Daoy (cell line): Measurements from ENCODE around the gene C1orf141. TPM values are rescaled to one million over a fixed set of nuclear protein-coding genes. Genes with fewer than 3 reads are reported as not detected.
"Not testable (repeated sequence)": the region's sequence is repeated elsewhere in the genome, so short reads cannot be mapped to it uniquely, and the experiment has no call there.

Experiments used
- DNase-seq: peaks from one replicate; pipeline ENCODE4 v3.0.0-alpha.2; 2015; ENCODE audit warnings: low read depth
- total RNA-seq: library from RNA; depleted of rRNA; stranded (reverse); fragments of >200 nt; shearing (Covaris generic); gene quantifications from 2 replicates; pipeline ENCODE4 v1.2.3, GENCODE V29; 2014; rRNA removed

C1orf141 gene
- not detected in 2 replicates for total RNA-seq

- DNase-seq, result no peak
Observed at GRCh38 chr1:67134695-67135094, at the start of gene C1orf141. Gene C1orf141, minus strand, starts transcription at chr1:67134970. Its CDS starts 7,730 bp downstream, at chr1:67127240.

GRCh38 chr1:67175530-67176087, 40.8 kb upstream of the C1orf141 start:
- DNase-seq, result no peak

DNA sequence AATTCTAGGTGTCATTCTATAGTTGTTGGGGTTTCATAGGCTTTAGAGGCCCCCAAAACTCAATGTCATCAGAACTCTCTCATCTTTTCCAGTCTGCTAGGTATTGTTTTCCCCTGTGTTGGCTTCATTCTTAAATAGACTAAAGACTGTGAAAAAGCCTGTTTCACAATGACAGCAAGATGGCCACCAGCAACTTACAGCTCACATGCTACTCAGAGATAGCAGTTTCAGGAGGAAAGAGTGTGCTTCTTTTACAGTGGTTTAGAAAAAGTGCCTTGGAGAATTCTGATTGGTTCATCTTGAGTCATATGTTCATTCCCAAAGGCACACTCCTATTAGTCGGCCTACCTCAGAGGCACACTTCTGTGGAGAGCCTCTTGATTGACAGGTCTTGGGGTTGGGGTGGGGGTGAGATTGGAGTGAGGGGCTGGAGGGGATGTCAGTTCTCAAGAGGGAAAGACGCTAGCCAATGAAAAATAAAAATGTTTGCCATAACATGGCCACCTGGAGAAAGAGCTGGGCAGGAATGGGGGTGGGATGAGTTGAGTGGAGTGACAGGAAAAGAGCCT, 40.0 kb upstream of the C1orf141 start:
- DNase-seq, result no peak

DNA sequence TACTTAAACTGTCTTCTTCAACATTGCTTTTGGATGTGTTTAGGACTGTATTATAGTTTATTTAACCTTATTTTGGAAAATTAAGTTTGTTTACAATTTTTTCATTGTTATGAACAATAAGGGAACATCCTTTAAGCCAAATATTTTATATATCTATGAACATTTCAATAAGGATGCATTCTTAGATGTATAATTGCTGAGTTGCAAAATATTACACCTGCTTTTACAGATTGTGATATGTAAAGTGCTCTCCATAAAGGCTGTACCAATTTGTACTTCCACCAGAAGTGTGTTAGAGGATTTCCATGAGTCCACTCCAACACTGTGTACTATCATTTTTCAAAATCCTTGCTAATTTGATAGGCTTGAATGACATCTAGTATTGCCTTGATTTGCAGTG, 39.2 kb upstream of the C1orf141 start:
- DNase-seq, result no peak

DNA sequence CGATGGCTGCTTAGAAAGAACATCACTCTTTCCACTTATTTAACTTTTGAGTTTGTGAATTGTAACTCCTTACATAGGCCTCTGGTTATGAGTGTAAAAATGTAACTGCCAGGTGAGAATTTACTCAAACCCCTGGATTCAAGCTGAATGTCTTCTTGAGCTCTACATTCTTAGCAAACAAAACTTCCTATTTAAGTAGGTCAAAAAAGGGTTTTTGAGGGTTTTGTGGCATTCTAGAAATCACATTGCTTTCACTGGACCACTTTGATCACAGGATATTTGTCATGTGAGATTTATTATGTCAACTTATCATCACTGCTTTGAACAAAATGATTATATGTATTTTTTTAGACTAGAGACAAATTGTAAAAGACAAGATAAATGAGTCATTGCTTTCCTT, 37.2 kb upstream of the C1orf141 start:
- DNase-seq, result no peak

- DNase-seq, result no peak
Observed at GRCh38 chr1:67171574-67171955, 36.8 kb upstream of the C1orf141 start.

- no peak for DNase-seq
Observed at GRCh38 chr1:67170751-67171573, 36.2 kb upstream of the C1orf141 start.

DNA sequence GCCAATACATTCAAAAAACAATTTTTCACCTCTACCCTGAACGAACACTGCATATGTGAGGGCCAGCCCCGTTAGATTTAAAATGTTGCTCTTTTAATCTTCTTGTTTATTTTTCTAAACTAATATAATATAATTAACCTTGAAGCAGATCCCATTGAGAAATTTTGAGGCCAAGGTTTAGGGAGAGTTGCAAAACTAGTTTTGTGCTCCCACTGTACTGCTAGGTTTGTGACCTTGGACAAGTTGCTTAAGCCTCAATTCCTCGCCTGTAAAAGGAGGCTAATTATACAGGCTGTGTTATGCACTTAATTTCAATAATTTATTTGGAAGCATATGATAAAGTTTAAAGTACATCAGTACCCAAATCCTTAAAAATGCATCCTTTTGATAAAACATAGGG, 35.2 kb upstream of the C1orf141 start:
- DNase-seq, result no peak

DNA sequence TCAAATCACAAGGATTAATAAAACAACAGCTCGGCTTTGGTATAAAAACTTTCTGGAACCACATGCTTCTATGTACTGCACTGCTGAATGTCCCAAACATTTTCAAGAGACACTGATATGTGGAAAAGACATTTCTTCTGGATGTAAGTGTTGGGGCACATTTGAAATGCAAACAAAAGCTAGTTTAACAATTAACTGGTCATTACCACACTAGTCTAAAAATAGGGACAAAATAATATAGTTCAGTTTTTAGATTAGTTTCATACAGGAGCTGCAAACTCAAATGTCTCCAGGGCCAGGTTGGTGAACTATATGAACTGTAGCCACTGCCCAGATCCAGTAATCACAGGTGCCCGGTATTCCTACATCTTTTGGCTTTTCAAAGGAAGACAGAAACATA, 34.7 kb upstream of the C1orf141 start:
- DNase-seq, result no peak

DNA sequence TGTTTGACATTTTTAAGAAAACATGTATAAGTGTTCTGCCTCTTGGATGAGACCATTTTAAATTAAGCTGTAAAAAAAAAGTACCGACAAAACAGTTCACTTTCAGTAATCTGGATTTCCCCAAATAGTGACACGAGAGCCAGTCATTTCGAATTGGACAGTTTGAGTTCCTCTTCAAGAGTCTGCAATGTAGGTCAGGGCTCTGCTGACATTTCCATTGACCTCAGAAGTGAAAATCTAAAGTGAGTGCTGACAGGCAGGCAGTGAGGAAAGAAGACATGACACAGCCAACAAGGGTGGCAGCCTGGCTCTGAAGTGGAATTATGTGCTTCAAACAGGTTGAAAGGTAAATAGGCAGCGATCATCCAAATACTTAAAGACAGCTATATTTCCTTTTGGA, 31.4 kb upstream of the C1orf141 start, which contains the start of gene IL23R:
Gene IL23R, plus strand, starts transcription at position 259 of the 400 bp plus-strand sequence. CDS start 1,667 bp downstream, outside the sequence.
- DNase-seq, result no peak

DNA sequence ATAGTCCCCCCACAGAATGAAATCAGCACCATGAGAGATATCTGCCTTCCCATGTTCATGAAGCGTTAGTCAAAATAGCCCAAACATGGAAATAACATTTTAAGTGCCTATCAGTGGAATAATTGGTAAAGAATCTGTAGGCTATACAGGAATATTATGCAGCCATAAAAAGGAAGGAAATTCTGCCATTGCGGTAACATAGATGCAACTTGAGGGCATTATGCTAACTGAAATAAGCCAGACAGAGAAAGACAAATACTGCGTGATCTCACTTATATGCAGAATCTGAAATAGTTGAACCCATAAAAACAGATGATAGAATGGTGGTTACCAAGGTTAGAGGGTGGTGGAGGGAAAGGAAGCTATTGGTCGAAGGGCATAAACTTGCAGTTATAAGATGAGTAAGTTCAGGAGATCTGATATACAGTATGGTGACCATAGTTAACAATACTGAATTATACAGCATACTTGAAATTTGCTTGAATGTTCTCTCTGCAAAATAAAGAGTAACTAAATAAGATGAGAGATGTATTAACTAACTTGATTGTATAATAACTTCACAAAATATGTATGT, 30.8 kb upstream of the C1orf141 start:
- DNase-seq, result no peak

DNA sequence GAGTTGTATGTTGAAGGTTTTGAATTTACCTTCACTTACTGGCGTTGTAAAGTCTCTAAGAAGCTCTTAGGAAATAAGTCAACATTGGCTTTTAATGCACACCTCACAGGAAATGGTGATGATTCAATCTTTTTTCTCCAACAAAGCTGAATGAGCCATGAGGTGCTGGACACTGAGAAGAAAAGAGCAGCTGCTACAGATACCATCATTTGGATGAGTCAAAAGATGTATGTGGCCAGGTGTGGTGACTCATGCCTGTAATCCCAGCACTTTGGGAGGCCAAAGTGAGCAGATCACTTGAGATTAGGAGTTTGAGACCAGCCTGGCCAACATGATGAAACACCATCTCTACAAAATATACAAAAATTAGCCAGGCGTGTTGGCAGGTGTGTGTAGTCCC, 28.2 kb upstream of the C1orf141 start:
- peak; percentile 69 for DNase-seq

DNA sequence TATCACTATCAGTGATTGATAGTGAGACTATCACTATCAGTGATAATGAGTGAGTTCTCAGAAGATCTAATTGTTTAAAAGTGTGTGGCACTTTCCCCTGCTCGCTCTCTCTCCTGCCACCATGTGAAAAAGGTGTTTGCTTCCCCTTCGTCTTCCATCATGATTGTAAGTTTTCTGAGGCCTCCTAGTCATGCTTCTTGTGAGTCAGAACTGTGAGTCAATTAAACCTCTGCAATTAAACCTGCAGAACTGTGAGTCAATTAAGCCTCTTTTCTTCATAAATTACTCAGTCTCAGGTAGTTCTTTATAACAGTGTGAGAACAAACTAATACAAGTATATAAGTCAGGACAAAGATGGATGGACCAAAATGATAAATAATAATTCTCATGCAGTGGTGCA, 24.5 kb upstream of the C1orf141 start:
- no peak for DNase-seq

- DNase-seq, result no peak
Observed at GRCh38 chr1:67158401-67158800, 23.6 kb upstream of the C1orf141 start.

- no peak for DNase-seq
Observed at GRCh38 chr1:67150931-67151330, 16.2 kb upstream of the C1orf141 start.

DNA sequence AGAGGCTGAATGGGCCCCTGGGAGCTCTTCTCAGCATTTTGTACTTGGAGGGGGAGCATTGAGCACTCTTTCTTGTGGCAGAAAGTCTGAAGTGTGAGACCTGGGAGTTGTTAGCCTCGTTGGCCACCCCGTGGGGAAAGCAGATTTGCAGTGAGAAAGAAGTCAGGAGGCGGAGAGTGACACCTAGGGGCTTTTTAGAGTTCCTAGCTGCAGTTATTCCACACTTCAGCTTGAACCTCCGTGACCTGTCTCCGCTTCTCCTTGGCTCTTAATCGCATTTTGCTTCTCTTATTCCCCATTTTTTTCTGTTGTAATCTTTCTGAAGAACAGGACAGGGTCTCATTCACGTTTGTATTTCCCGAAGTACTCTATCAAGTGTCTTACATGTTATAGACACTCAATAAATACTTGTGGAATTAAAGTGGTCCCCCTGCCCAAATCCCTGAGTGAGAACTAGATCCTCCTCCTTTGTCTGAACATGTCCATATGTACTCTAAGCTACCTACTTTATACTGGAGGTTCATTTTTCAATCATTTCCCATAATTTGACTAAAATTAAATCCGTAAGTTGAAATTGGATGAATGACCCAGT, 14.5 kb upstream of the C1orf141 start:
- DNase-seq, result peak; percentile 76

DNA sequence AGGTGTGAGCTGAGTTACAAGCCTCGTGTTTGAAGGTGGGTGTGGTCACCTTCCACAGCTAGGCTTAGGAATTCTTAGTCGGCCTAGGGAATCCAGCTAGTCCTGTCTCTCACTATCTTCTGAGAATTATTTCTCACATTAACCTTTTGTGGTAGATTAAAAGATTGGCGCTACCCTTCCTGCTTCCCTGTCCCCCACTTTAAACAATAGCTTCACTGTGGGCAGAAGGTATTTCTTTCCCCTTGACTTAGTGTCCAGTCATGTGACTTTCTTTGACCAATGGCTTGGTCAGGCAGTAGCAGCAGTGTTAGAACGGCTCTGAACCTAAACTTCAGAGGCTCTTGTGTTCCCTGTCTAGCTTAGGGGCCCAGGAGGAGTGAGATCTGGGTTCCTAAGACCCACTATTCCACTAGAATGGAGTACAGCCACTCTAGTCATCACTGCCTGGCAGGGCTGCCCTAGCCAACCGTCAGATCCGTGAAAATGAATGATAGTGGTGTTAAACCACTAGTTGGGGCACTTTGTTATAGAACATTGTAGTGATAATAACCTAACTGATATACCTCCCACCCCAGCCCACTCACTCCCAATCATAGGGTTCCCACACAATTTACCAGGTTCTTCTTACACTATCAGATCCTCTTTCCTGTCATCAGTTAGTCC, 13.9 kb upstream of the C1orf141 start:
- no peak for DNase-seq

GRCh38 chr1:67147973-67148372, 13.2 kb upstream of the C1orf141 start:
- not testable (repeated sequence) for DNase-seq

GRCh38 chr1:67146539-67146938, 11.8 kb upstream of the C1orf141 start:
- no peak for DNase-seq

GRCh38 chr1:67146101-67146500, 11.3 kb upstream of the C1orf141 start:
- no peak for DNase-seq

DNA sequence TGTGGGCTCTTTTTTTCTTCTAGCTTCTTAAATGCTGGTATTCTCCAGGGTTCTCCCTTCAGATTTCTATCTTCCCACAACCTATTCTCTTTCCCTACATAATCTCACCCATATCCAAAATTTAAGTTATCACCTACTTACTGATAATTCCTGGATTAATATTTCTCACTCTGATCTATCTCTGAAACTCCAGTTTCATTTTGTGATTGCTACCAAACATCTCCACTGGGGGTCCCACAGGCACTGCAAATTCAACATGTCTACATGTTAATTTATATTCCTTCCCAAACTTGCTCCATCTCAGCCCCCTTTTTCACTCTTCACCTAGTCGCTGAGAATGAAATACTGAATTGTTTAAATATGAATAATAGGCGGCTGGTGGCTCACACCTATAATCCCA, 9.9 kb upstream of the C1orf141 start:
- DNase-seq, result no peak

DNA sequence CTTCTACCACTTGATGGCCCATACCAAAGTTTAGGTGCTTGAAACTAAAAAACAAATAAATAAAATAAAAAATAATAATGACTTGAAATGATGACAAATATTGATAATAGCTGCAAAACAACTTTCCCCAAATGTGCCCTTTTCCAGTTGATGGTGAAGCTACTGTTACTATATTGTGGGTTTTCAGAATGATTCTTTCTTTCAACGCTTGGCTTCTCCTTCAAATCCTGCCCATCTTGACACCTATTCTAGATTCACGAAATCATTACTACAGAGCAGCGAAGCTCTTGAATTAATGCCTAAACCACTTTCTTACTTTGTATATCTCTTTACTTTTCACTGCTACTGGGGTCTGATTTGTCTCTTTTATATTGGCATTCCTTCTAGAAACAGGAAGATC, 9.2 kb upstream of the C1orf141 start:
- DNase-seq, result no peak
